GM21529 (cell line): Measurements from ENCODE around the gene PLEKHM2.

Experiments
- ATAC-seq: cut with Tn5 transposase; IDR thresholded peaks from one replicate; pipeline ENCODE4 v1.9.1; 2021; ENCODE audit not compliant: unreplicated experiment

The PLEKHM2 gene

GRCh38 chr1:15755646-15756040 lies 71.5 kb downstream of the PLEKHM2 start:
- no peak for ATAC-seq

GRCh38 chr1:15756143-15757015 lies 72.3 kb downstream of the PLEKHM2 start:
- no peak for ATAC-seq

GRCh38 chr1:15757016-15757543 lies 73.0 kb downstream of the PLEKHM2 start:
- no peak for ATAC-seq

- no peak for ATAC-seq
These were observed 73.6 kb downstream of the PLEKHM2 start for GRCh38 chr1:15757575-15758342.

GRCh38 chr1:15758343-15758931 lies 74.3 kb downstream of the PLEKHM2 start, which contains the start of gene FBLIM1:
Gene FBLIM1, plus strand, starts transcription at chr1:15758795. Its CDS starts 6,189 bp downstream, at chr1:15764984.
- ATAC-seq = no peak

- ATAC-seq = no peak
These were observed 75.0 kb downstream of the PLEKHM2 start for GRCh38 chr1:15758953-15759661.

GRCh38 chr1:15760520-15761211 lies 76.5 kb downstream of the PLEKHM2 start:
- no peak for ATAC-seq

- ATAC-seq = no peak
These were observed 77.4 kb downstream of the PLEKHM2 start for GRCh38 chr1:15761366-15762128.

GRCh38 chr1:15762546-15762945 lies 78.4 kb downstream of the PLEKHM2 start:
- ATAC-seq = no peak

GRCh38 chr1:15764269-15764764 lies 80.2 kb downstream of the PLEKHM2 start:
- no peak for ATAC-seq

- no peak for ATAC-seq
These were observed 80.8 kb downstream of the PLEKHM2 start for GRCh38 chr1:15764890-15765289.

GRCh38 chr1:15765495-15766194 lies 81.5 kb downstream of the PLEKHM2 start:
- no peak for ATAC-seq

GRCh38 chr1:15767941-15768340 lies 83.8 kb downstream of the PLEKHM2 start:
- ATAC-seq = no peak

GRCh38 chr1:15768388-15768787 lies 84.3 kb downstream of the PLEKHM2 start:
- no peak for ATAC-seq

- ATAC-seq = no peak
These were observed 86.3 kb downstream of the PLEKHM2 start for GRCh38 chr1:15770313-15770962.

GRCh38 chr1:15771836-15772515 lies 87.9 kb downstream of the PLEKHM2 start:
- ATAC-seq = no peak

GRCh38 chr1:15775706-15776105 lies 91.6 kb downstream of the PLEKHM2 start:
- no peak for ATAC-seq
